ENCODE measurements around the gene POLG2.

The POLG2 gene

DNA sequence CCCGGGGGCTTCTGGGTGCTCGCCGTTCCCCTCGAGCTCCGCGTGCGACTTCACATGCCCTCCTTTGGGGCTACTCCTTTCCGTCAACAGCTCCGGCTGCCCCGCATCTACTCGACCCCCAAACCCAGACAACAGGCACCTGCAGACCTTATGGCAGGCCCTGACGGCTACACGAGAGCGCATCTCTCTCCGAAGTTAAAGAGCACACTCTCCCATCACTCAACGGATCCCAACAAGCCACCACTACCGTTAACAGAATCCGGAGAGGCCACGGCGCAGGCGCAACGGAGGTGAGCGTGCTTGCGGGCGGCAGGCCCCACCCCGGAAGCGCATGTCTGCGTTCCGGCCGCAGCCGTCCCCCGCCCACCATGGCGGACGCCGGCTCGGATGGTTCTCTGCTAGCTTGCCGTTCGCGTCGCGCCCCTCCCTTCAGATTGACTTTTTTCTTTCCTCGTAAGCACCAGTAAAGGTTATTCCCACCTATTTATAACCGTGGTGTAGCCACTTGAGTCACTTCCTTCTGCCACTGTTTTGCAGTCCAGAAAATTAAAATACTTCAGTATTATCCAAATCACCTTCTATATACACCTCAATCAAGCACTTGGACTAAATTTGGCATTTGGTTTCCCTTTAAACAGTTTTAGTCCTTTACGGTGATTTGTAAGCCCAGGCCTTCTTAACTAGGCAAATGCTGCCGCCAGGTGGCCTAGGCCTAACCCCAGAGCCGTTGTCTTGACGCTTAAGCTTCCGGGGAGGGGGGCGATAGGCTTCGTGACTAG is at the start of gene POLG2:
Gene POLG2, minus strand, starts transcription at position 269 of the 779 bp plus-strand sequence. Its CDS starts 86 bp downstream, at position 183.
- DNase-seq (ENCODE audit: low read depth) = peak; percentile 94

DNA sequence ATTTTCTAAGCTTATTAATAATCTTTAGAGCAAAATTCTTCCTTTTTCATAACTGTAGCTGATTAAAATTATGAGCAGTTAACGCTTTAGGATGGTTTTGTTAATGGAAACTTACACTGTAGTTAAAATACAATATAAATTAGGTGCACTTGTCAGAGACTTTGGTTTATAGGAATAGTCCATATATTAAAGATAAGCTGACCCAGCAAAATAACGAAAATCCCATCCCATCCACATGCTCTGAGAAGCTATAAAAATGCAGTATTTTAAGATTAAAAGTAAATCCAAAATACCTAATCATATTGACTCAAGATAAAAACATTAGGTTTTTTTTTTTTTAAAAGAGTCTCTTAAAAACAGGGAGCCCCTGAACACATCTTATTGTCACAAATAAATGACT is 47.9 kb upstream of the POLG2 start:
- DNase-seq (ENCODE audit: low read depth) = no peak

DNA sequence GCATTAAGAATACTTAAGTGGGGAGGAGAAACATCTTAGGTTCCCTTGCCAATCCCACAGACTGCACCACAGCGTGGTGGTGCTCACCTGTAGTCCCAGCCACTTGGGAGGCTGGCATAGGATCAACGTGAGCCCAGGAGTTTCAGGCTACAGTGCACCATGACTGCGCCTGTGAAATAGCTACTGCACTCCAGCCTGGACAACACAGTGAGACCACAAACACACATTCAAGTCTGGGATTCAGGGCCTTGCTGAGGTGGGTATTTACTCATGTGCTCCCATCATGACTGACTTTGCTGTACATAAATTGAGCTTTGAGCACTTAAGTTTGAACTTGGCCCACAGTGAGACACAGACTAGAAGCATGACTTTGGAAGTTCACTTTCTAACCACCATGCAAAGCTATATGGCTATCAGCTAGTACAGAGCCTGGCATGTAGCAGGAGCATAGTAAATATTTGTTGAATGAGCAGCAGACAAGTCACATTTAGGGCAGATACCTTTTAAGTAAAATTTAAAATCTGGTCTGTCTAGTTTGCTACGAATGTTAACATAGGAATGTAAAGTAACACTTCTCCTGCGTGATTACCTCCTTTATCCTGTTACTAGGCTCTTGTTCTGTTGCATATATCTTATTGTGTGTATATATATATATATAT is 43.4 kb upstream of the POLG2 start:
- no peak for DNase-seq (ENCODE audit: low read depth)

DNA sequence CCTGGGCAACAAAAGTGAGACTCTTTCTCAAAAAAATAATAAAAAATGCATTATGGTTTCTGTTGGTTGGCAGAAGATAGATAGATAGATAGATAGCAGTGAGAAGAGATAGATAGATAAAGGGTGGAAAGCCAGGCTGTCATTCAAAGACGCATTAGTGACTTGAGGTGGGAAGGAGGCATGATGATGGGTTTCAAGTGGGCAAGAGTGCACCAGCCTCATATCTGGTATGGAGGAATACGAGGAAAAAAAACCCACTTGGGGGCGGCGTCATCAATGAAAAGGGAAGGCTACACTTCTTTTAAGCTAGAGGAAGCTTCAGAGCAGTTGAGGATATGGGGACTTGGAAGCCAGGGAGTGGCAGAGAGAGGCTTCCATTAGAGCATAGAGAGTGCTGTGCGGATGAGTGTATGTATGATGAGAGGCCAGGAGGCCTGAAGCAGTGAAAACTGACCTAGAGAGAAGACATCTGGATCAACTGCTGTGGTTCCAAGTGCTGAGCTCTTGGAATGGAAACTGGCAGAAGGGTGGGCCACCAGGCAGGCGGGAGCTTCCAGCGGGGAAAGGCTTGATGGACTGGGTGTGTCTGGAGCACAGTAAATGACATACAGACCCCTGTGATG is 41.8 kb upstream of the POLG2 start:
- DNase-seq (ENCODE audit: low read depth) = no peak

DNA sequence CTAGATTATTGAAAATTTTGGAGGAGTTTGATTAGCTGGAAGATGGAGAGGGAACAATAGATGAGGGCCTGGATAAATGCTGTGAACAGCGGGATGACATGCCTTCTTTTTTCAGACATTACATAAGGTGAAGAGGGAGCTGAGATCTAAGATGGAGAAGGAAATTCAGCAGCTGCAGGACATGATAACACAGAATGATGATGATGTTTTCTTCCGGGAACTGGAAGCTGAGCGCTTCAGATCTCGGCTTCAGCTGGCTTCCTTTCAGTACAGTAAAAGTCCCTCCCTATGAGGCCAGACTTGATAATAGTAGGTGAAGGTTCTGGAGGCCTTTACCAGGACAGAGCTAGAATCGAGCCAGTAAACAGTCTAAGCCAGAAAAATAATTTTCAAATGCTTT is 40.6 kb upstream of the POLG2 start:
- no peak for DNase-seq (ENCODE audit: low read depth)

DNA sequence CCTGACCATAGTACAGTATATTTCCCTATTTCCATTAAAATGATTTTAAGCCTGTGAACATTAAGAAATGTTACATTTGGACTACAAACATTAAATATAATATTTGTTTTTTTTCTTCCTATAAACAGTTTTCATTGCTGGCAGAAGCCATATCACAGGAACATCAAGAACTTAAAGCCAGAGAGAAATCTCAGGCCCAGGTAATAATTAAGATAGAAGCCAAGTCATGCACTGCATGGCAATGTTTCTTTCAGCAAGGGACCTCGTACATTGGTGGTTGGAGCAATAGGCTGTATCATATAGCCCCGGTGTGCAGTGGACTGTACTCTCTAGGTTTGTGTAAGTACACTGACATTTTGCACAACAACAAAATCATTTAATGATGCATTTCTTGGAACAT is 40.1 kb upstream of the POLG2 start:
- DNase-seq (ENCODE audit: low read depth) = no peak

DNA sequence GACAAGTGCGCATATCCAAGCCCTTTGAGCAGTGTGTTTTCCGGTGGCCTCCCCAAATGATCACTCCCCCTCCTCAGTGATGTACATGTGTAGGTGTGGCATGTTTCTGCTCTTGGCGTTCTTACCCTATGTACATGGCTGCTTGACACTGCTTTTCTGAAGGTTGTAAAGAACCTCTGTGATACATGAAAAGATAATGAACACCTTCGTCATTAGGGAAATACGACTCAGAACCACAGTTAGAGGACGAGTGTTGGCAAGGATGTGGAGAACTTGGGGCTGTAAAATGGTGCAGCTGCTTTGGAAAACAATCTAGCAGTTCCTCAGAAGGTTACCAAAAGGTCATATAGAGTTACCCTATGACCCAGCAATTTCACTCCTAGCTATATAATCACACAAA is 38.5 kb upstream of the POLG2 start:
- DNase-seq (ENCODE audit: low read depth) = no peak

DNA sequence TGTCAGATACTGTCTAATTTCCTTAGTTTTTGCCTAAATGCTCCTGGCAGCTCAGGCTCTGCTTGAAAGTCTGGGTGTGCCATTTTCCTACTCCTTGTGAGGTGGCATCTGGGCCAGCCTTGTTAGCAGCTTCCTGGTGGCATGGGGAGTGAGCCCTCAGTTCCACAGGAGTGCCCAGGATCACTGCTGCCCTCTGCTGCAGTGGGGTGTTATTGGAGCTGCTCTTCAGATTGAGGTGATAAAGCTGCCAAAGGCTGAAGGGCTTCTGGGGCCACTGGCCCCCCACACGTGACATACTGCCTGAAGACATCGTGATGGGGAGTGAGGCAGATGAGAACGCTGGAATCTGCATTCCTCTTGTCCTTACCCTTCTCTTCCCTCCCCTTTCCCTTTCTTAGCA is 37.3 kb upstream of the POLG2 start:
- no peak for DNase-seq (ENCODE audit: low read depth)

DNA sequence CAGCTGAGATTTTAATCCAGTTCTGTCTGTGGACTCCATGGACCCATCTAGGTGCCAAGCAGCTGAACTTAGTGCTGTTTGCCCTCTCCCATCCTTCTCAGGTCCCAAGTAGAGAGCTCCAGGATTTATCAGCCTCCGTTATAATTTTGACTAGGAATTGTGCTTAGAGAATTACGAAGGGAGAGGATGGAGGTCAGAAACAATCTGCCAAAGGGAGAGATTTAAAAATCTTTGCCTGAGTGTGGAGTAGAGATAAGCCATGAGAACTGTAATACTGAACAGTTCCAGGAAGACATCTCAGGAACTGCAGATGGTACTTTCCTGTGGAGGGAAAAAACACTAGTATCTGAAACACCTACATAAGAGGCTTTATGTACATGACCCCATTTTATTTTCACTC is 36.9 kb upstream of the POLG2 start:
- DNase-seq (ENCODE audit: low read depth) = no peak

DNA sequence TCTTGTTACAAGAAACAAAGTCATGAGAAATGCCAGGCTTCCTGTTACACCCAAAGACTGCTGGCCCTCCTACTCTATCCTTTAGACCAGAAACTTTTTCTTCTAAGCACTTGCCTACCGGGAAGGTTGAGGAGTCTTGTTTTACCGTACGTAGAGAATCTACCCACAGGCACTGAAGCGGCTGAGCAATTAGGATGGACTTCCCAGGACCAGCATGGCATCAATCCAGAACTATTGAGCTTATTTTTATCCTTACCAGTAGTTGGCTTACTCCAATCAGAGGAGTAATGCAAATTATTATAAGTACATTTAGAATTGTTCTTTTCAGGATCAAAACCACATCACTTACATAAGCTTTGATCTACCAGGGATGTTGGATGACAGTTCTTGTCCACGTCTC is 35.6 kb upstream of the POLG2 start:
- no peak for DNase-seq (ENCODE audit: low read depth)

DNA sequence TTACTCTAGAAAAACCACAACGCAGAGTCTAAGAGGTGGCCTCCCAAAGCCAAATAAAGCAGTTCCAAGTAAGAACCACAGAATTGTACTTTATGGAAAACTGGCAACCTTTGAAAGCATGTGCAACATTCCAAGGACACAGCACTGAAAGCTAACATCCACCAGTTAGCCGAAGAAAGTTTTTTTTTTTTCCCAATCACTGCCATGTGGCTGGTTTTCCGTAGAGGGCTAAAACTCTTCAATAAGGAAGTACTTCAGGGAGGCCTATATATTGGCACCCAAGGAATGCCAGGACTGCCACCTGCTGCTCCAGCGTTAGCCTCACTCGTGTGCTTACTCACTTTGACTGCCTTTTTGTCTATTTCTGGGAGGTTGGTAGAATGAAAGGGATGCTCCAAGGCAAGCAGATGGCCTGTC is 35.1 kb upstream of the POLG2 start:
- DNase-seq (ENCODE audit: low read depth) = no peak

DNA sequence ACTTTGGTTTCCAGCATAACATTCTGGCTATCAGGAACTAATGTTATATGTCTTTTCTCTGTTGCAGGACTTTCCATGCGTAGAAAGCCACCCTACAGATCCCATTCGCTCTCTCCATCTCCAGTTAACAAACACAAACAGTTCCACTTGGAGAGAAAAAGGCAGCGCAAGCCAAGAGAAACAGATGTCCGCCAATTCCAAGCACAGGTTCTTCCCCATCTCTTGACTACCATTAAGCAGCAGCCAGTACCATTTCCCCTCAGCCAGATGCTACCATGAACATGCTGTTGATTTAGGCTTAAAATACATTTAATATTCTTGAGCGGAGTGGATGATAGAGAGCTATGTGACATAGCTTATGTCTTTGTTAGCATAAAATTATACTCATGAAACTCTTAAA is 32.4 kb upstream of the POLG2 start:
- DNase-seq (ENCODE audit: low read depth) = no peak

DNA sequence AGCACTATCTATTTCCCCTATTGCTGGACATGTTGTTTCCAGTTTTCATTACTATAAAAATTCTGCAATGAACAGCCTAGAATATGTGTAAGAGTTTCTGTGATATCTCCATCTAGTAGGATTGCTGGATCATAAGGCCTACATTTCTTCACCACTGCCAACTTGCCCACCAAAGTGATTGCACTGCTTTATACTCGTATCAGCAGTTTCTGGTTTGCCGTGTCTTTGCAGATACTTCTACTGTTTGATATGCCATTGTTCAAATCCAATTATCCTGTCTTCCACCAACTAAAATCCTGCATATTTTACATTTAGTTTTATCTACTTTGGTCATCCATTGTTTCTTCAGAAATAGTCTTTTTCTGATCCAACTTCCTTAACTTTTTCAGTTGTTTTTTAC is 31.1 kb upstream of the POLG2 start:
- DNase-seq (ENCODE audit: low read depth) = no peak

DNA sequence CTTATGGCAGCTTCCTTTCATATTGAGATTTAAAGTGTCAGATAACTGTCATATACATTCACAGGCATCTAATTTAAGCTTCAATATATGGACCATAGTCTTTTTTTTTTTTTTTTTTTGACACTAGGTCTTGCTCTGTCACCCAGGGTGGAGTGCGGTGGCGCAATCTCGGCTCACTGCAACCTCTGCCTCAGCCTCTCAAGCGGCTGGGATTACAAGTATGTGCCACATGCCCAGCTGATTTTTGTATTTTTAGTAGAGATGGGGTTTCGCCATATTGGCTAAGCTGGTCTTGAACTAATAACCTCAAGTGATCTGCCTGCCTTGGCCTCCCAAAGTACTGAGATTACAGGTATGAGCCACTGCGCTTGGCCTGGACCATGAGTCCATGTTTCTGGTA is 23.5 kb upstream of the POLG2 start:
- no peak for DNase-seq (ENCODE audit: low read depth)

DNA sequence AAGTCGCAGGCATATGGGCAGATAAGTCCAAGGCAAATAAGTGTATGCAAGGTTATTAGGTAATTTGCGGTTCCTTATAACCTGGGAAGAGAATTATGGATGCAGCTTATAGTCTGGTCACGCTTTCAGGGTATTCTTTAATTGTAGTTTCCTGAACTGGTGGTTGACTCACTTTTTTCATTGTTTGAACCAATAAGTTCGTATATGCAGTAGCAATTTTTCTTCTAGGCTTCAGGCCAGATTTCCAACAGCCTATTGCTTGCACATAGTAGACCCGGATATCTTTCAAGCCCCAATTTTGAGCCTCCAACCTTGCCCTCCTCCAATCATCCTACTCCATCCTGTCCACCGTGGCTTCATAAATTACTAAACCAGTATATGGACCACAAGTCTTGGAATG is 22.7 kb upstream of the POLG2 start:
- DNase-seq (ENCODE audit: low read depth) = no peak

DNA sequence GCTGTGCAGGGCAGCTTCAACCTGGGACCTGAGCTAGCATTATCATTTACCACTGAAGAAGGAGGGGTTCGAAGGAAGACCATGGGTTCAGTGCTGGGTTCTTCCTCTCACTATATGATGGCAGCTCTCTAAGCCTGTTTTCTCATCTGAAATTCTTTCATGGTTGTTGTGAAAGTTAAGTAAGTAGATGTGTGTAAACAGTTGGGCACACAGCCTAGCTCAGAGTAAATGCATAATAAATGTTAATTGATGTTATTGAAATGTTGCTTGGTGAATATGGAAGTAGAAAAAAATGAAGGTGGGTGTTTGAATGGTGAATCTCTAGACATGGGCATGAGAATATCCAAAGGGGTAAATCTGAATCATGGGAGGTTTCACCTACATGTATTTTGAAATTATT is 19.0 kb upstream of the POLG2 start:
- no peak for DNase-seq (ENCODE audit: low read depth)

DNA sequence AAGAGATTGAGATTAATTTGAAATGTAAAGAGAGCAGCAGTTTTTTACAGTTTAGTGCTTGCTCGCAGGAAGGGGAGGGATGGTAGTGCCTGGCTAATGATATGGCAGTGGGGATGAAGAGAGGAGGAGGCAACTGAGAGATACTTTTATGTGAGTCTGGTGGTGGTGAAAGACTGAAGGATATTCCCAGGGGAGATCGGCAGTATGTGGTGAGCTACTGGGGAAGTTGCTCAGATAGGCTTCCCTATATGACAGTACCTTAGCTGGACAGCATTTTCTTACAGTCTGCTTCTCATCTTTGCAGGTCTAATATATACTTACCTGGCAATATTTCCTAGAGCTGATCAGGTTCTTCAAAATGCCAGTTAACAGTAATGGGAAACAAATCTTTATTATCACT is 18.6 kb upstream of the POLG2 start:
- no peak for DNase-seq (ENCODE audit: low read depth)

DNA sequence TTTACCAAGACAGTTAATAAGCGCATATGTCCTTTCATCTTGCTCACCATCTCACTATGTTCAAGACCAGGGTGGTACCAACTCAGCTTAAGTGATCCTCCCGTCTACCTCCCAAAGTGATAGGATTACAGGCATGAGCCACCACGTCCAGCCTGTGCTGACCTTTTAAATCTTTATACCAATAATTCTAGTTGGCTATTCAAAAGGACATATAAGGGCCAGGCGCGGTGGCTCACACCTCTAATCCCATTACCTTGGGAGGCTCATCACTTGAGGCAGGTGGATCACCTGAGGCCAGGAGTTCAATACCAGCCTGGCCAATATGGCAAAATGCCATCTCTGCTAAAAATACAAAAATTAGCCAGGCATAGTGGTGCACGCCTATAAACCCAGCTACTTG is 12.3 kb upstream of the POLG2 start:
- DNase-seq (ENCODE audit: low read depth) = no peak

DNA sequence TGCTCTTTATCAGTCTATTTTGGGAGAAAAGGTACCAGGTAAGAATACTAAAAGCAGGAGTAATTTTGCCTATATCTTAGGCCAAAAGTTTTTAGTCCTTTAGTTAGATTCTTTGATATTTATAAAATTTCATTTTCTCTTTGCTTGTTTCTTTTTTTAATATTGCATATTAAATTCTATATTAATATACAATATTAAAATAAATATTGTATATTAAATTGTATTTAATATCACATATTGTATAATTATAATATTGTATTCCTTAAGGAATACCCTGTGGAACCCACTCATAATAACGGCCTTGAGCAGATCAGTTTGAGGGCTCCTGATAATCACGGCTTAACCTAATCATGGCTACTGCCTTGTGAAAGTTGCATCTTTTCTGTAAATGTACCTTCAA is 11.8 kb upstream of the POLG2 start:
- no peak for DNase-seq (ENCODE audit: low read depth)

DNA sequence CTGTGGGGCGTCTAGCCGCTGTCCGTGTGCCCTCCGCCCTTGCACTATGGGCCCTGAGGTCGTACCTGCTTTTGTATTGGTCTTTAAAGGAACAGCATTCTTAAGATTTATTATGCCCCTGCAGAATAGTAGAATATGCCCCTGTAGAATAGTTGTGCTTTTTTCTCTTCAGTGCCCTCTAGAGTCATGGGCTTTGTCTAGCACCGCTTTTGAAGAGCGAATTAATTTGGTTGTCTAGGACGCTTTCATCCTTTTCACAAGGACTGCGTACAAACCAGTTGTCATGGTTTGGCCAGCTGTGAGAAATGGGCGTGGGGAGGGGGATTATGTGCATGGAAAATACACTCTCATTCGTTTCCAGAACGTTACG is 10.5 kb upstream of the POLG2 start:
- peak; percentile 7 for DNase-seq (ENCODE audit: low read depth)

DNA sequence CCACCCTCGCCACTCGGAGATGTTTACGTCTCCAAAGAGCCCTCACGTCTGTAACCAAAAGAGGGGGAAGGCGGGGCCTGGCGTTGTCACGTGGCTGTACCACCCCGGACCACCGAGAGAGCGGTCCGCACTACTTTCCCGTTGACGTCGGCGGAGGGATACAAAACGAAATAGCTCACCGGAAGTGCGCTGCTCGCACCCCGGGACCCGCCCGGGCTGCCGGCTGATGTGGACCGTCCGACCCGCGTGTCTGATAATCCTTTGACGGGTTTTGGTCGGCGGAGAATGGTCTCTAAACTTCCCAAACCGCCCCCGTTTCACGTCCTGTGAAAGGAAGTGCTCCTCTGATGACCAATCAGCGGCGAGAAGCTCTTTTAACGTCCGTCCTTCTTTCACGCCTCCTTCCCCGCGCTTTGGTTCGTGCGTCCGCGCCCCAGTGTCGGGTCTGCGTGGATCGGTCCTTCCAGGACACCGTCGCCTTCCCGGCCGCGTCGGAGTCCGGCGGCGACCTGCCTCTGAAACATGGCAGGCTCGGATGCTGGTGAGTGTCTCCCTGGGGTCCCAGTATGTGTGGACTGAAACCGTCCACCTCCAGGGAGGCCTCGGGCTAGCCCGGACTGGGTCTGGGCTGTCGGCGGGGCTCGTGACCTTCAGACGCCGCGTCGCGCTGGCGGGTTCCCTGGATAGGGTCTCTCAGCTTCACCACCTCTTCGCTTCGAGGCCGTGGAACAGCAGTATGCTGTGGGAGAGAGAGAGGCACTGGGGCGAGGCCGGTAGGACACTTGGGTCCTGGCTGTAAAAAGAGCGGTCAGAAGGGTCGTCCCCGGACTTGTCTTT is 9.9 kb upstream of the POLG2 start, which contains the start of gene CEP95:
Gene CEP95, plus strand, starts transcription at position 402 of the 837 bp plus-strand sequence. Its CDS starts 121 bp downstream, at position 523.
- DNase-seq (ENCODE audit: low read depth) = peak; percentile 93

DNA sequence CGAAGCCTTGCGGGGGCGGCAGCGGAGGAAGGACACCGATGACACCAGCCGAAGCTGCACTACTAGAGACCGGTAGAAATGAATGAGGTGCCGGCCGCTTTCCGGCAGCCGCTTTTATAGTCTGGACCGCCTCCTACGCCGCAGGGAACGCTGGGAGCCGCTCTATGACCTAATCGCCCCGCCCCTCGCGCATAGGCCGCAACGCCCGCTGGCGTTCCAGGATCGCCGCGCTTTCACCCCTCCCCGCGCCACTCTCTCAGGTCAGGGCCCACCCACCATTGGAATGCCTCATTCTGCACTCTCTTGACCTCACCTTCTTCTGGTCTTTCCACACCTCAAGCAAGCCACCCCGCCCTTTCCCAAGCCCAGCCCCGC is 9.3 kb upstream of the POLG2 start, which contains the start of gene DDX5:
Gene DDX5, minus strand, starts transcription at position 89 of the 375 bp plus-strand sequence. CDS start 170 bp downstream, outside the sequence.
- peak; percentile 95 for DNase-seq (ENCODE audit: low read depth)
